Measurements from ENCODE around the gene GPR135. TPM values are rescaled to one million over a fixed set of nuclear protein-coding genes. Genes with fewer than 3 reads are reported as not detected.

GPR135 gene
- total RNA-seq, 1 donor from 2014 or later: 4.7 TPM

DNA sequence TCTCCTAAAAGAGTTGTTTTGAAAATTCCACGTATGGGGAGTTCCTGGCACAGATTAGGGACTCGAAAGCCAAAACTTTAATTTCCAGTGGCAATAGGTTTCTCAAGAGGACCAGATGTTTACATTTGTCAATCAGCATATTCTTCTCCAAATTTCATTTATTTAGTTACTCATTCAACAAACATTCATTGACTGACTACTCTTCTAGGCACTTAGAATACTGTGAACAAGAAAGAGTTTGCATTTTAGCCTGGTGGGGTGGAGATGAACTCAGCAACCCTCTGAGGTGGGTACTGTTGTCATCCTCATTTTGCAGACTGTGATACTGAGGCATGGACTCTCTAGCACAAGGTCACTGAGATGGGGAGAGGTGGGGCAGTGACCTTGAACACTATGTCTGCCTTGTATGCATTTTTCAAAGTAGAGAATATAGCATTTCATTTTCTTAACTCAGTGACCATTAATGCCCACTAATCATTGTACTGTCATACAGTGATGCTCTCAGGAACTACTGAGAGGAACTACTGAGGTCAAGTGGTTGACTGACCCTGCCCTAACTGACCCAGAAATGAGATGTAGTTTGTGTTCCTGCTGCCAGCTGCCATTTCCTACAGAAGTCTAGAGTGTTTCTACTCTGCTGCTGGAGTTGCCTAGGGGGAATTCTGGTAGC is 16.8 kb upstream of the GPR135 start:
- no peaks in the 10 kb centered on the region for H3K9me3 ChIP-seq
- peak overlapping the region; percentile 85 to 96 for H3K27ac ChIP-seq
- peaks cover 5 to 20% of the 10 kb centered on the region in 2 donors for H3K4me1 ChIP-seq
- no peaks in the 10 kb centered on the region for H3K27me3 ChIP-seq
- no peak for DNase-seq (ENCODE audit: low spot score in 2 of 2)
- no peaks in the 10 kb centered on the region for H3K36me3 ChIP-seq
- peak overlapping the region; percentile 76 to 96 for H3K4me3 ChIP-seq
- intact Hi-C loops (cut with DNase I): loop anchor here (5.0 to 10.0 kb wide), 4 partner anchors 610 to 1803 kb away; partner anchors contain the start of genes DACT1, PCNX4, PPM1A and TMEM30B
- TF ChIP-seq, protein P1, sequence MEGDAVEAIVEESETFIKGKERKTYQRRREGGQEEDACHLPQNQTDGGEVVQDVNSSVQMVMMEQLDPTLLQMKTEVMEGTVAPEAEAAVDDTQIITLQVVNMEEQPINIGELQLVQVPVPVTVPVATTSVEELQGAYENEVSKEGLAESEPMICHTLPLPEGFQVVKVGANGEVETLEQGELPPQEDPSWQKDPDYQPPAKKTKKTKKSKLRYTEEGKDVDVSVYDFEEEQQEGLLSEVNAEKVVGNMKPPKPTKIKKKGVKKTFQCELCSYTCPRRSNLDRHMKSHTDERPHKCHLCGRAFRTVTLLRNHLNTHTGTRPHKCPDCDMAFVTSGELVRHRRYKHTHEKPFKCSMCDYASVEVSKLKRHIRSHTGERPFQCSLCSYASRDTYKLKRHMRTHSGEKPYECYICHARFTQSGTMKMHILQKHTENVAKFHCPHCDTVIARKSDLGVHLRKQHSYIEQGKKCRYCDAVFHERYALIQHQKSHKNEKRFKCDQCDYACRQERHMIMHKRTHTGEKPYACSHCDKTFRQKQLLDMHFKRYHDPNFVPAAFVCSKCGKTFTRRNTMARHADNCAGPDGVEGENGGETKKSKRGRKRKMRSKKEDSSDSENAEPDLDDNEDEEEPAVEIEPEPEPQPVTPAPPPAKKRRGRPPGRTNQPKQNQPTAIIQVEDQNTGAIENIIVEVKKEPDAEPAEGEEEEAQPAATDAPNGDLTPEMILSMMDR (IDR thresholded peaks at IDR 0.05): no peak

DNA sequence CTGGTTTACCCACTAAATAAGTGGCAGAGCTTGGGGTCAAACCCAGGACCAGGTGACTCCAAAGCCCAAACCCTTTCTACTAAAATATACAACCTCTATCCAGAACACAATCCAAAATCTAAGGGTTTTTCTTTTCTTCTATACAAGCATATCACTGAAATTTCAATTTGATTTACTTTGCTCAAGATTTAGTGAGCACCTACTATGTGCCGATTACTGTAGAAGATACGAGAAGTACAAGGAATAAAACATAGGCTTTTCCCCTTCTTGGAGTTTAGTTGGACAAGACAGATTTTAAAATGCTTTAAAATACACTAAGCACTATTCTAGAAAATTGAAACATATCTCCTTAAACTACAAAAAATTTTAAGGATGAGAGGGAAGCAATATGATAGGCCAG is 16.2 kb upstream of the GPR135 start:
- TF ChIP-seq, protein P1 (IDR thresholded peaks at IDR 0.05): no peak
- Histone ChIP-seq H3K36me3 (no peaks in the 10 kb centered on the region), H3K4me1 (peaks cover 5 to 20% of the 10 kb centered on the region in 2 donors), H3K27me3 (no peaks in the 10 kb centered on the region), H3K27ac (peak overlapping the region; percentile 85 to 96), H3K9me3 (no peaks in the 10 kb centered on the region), H3K4me3 (peak overlapping the region; percentile 76 to 96)
- no peak for DNase-seq (ENCODE audit: low spot score in 2 of 2)
- intact Hi-C loops (cut with DNase I): loop anchor here (5.0 to 10.0 kb wide), 4 partner anchors 611 to 1803 kb away; partner anchors contain the start of genes DACT1, PCNX4, PPM1A and TMEM30B

DNA sequence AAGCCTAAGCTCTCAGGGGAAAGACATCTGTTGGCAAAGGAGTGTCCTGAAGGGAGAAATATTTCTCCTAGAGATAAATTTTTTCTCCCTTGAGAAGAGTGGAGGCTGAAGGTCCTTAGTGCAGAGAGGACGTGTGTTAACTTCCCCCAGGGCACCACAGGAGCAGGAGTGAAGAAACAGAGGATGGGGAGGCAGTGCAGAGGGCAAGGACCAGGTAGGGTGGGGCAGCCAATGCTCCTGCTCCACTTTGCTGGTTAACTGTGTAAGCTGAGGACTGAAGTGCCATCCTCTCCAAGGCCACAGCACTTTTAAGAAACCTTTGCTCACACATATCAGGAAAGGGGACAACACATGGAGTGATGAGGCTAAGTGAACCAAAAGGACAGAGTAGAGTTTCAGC is 15.0 kb upstream of the GPR135 start:
- Histone ChIP-seq H3K4me3 (no peak overlapping the region), H3K27ac (peak overlapping the region; percentile 85 to 96), H3K4me1 (peaks cover 0 to 10% of the 10 kb centered on the region in 2 donors), H3K27me3 (no peaks in the 10 kb centered on the region), H3K9me3 (no peaks in the 10 kb centered on the region), H3K36me3 (peaks cover 7% of the 10 kb centered on the region in 2 donors)
- DNase-seq (ENCODE audit: low spot score in 2 of 2): no peak
- intact Hi-C loops (cut with DNase I): loop anchor here (5.0 to 10.0 kb wide), 4 partner anchors 612 to 1805 kb away; partner anchors contain the start of genes DACT1, PCNX4, PPM1A and TMEM30B
- TF ChIP-seq, protein P1 (IDR thresholded peaks at IDR 0.05): no peak

DNA sequence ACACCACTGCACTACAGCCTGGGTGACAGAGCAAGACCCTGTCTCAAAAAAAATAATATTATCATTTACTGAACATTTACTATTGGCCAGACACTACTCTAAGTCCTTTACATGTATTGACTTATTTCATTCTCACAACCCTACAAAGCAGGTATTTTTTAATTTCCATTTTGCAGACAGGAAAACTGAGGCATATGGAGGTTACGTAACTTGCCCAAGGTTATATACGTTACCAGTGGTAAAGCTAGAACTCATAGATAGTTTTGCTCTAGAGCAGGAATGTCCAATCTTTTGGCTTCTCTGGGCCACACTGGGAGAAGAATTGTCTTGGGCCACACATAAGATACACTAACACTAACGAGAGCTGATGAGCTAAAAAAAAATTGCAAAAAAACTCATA is 13.4 kb upstream of the GPR135 start:
- DNase-seq (ENCODE audit: low spot score in 2 of 2): no peak
- intact Hi-C loops (cut with DNase I): no loop called here
- H3K4me1 ChIP-seq: peaks cover 0 to 10% of the 10 kb centered on the region in 2 donors
- H3K27ac ChIP-seq: no peak overlapping the region
- no peaks in the 10 kb centered on the region for H3K9me3 ChIP-seq
- TF ChIP-seq, protein P1 (IDR thresholded peaks at IDR 0.05): no peak
- no peaks in the 10 kb centered on the region for H3K27me3 ChIP-seq
- peaks cover 7 to 13% of the 10 kb centered on the region in 2 donors for H3K36me3 ChIP-seq
- no peak overlapping the region for H3K4me3 ChIP-seq

DNA sequence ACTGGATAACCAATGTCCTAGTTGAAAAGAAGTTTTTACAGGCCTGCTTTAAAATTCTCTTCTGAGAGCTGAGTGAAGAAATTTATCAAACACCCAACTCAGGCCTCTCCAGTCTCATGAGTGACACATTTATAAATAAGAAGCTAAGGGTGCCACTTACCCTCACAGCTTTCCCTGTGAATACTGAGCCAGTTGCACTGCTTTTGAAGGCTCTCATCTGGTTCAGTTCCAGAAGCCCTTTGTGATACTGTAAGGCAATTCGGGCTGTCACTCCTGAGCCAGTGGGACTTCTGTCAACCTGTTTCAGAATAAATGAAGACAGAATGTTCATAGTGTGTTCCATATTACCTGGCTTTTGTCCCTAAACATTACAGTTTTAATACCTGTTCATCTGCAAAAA is 10.5 kb upstream of the GPR135 start:
- peaks cover 7 to 32% of the 10 kb centered on the region in 2 donors for H3K36me3 ChIP-seq
- no peak overlapping the region for H3K4me3 ChIP-seq
- TF ChIP-seq, protein P1 (IDR thresholded peaks at IDR 0.05): no peak
- no peaks in the 10 kb centered on the region for H3K4me1 ChIP-seq
- H3K9me3 ChIP-seq: no peaks in the 10 kb centered on the region
- DNase-seq (ENCODE audit: low spot score in 2 of 2): no peak
- intact Hi-C loops (cut with DNase I): no loop called here
- peak overlapping the region in 1 of 2 donors; percentile 29 for H3K27ac ChIP-seq
- H3K27me3 ChIP-seq: no peaks in the 10 kb centered on the region

Measured in ascending aorta (tissue), 2 donors.